ENCODE measurements around the gene TRABD.

DNA sequence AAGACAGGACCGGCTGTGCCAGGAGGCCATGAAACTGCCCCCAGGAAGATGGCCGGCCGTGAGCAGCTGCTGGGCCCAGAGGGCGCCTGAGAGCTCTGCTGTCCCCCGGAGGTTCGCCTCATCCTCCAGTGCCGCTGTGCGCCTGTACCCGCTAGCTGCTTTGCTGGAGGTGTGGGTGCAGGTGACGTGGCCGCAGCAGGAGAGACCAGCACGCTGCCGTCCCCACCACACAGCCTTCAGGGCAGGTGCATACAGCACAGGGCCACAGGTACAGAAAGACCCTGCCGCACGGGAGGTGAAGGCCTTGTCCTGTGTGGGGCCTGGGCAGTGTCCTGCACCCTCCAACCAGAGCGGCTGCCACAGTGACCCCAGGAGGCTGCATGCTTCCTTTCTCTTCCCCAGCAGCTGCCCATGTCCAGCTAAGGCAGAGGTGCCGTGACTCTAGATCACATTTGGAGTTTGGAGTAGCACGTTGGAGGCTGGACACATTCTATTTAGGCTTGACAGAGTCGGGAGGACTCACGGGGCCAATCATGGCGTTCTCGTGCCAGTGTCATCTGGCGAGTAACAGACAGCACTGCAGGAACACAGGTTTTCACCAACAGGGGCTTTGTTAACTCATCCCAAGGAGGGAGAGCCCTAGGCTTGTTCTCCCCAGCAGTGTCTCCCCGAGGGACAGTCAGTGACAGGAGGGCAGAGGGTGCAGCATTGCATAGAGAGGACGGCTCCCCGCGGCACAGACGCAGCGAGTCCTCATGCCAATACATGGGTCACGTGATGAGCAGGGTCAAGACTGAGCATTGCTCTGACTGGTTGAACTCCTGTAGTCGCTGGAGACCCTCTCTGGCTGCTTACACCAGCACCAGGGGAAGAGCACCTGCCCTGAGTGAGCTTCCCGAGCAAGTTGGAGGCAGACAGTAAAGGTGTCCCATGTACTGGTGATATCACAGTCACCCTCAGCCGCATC is 33.9 kb upstream of the TRABD start:
- TF ChIP-seq, protein P1, sequence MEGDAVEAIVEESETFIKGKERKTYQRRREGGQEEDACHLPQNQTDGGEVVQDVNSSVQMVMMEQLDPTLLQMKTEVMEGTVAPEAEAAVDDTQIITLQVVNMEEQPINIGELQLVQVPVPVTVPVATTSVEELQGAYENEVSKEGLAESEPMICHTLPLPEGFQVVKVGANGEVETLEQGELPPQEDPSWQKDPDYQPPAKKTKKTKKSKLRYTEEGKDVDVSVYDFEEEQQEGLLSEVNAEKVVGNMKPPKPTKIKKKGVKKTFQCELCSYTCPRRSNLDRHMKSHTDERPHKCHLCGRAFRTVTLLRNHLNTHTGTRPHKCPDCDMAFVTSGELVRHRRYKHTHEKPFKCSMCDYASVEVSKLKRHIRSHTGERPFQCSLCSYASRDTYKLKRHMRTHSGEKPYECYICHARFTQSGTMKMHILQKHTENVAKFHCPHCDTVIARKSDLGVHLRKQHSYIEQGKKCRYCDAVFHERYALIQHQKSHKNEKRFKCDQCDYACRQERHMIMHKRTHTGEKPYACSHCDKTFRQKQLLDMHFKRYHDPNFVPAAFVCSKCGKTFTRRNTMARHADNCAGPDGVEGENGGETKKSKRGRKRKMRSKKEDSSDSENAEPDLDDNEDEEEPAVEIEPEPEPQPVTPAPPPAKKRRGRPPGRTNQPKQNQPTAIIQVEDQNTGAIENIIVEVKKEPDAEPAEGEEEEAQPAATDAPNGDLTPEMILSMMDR (IDR thresholded peaks at IDR 0.05) = no peak
- TF ChIP-seq POLR2A (IDR thresholded peaks at IDR 0.05) = no peak

All from heart left ventricle (tissue), 13 donors.